Stimulated activated CD4-positive, alpha-beta T cell treated with anti-CD3 and anti-CD28 coated beads, Interleukin-1b, Interleukin-23, amount 100 ng/mL, for 24 hours (primary cell): ENCODE measurements around the gene SBNO1.
"Not testable (repeated sequence)": the region's sequence is repeated elsewhere in the genome, so short reads cannot be mapped to it uniquely, and the experiment has no call there.

ENCODE experiments used
- DNase-seq, 4 experiments: peaks; one replicate each; pipeline ENCODE4 v3.0.0-alpha.2; 2020; ENCODE audit warnings: low read depth in 4 of 4, low spot score in 1 of 4

SBNO1 gene

GRCh38 chr12:123250471-123251383 lies 113.9 kb downstream of the SBNO1 start:
- no peak for DNase-seq

GRCh38 chr12:123248996-123249741 lies 115.5 kb downstream of the SBNO1 start:
- not testable (repeated sequence) for DNase-seq

- DNase-seq = not testable (repeated sequence)
Measured at GRCh38 chr12:123248129-123248528, 116.5 kb downstream of the SBNO1 start.

GRCh38 chr12:123245678-123246077 lies 119.0 kb downstream of the SBNO1 start:
- DNase-seq = no peak

DNA sequence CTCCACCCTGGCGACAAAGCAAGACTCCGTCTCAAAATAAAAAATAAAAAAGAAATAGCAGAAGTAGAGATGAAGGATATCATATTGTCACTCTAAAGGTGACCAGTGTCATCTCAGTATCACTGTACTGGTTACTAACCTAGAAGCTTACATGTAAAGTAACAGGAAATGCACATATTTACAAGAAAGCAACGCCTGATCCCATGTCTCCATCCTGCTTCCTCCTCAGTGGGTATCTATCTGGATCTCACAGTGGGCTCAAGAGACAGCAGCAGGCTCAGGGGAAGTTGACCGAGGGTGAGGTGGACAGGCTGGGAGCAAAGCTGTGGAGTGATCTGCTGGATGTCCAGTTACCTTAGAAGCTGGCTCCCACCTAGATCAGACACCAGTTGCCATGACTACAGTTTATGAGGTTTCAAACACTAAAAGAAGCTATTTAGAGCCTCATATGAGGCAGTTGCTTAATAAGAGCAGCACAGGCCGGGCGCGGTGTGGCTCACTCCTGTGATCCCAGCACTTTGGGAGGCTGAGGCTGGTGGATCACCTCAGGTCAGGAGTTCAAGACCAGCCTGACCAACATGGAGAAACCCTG lies 120.9 kb downstream of the SBNO1 start:
- no peak for DNase-seq

DNA sequence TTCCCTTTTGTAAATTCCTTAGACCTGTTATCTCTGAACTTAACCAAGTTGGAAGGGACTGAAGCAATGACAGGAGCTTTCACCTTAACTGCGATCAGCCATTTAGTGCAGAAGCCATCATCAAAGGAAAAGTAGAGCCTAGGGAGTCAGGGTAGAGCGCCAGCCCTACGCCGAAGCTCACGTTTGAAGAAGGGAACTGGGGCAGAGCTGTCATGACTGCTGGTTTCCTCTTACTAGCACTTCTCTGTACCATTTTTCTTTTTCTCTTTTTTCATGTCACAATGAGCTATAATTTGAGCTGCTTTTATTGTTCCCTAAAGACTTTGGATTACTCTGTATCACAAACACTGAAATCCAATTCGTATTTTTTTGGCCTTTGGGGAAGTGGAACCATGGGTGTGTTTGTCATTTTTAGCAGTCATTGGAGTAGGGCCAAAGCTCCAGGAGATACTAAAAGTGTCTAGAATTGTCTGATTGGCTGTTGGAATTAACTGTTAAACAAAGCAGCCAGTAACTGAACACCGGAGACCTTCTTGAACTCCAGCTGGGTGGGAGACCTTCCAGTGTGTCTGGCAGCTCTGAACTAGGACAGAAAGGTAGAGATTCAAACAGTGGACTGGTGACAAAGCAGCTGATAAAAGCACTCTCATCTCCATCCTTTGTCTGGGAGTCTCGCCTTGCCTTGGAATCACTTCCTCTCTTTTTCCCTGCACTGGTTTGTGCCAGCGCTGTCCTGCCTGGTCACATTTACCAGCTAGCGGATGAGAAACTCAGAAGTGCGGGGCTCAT lies 122.3 kb downstream of the SBNO1 start:
- no peak for DNase-seq
